HG03175 (cell line): ENCODE data around the gene NOLC1.
"Not testable (repeated sequence)": the region's sequence is repeated elsewhere in the genome, so short reads cannot be mapped to it uniquely, and the experiment has no call there.

ENCODE experiments used
- ATAC-seq: cut with Tn5 transposase; IDR thresholded peaks from one replicate; pipeline ENCODE4 v1.9.1; 2021; ENCODE audit warnings: mild to moderate bottlenecking, moderate library complexity; ENCODE audit not compliant: unreplicated experiment

The NOLC1 gene

GRCh38 chr10:102153093-102153620 lies 968 bp downstream of the NOLC1 start:
- no peak for ATAC-seq

DNA sequence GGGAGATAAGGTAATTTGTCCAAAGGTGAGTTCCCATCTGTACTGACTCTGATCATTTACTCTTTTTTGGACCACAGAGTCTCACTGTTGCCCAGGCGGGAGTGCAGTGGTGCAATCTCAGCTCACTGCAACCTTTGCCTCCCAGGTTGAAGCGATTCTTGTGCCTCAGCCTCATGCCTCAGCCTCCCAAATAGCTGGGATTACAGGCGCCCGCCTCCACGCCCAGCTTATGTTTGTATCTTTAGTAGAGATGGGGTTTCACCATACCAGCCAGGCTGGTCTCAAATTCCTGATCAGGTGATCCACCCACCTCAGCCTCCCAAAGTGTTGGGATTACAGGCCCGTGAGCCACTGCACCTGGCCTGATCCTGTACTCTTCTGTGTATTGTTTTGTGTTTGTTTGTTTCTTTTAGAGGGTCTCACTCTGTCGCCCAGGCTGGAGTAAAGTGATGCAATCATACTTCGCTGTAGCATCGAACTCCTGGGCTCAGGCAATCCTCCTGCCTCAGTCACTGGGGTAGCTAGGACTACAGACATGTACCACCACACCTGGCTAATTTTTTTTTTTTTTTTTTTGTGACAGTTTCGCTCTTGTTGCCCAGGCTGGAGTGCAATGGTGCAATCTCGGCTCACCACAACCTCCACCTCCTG lies 2.4 kb downstream of the NOLC1 start:
- ATAC-seq, result no peak

GRCh38 chr10:102157224-102157623 lies 5.0 kb downstream of the NOLC1 start:
- ATAC-seq, result no peak

GRCh38 chr10:102159051-102159597 lies 6.9 kb downstream of the NOLC1 start:
- no peak for ATAC-seq

DNA sequence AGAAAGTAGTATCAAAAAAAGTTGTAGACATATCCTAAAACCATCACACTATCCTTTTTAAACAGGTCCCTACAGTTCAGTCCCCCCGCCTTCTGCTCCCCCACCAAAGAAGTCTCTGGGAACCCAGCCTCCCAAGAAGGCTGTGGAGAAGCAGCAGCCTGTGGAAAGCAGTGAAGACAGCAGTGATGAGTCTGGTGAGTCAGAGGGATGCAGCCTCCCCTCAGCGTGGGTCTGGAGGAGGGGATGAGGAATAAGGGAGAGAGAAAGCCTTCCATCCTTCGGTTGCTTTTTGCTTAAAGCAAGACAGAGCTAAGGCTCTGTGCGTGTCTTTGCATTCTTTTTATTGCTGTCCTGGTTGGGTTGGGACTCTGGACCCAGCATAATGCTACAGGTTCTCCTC lies 7.6 kb downstream of the NOLC1 start:
- ATAC-seq, result no peak

DNA sequence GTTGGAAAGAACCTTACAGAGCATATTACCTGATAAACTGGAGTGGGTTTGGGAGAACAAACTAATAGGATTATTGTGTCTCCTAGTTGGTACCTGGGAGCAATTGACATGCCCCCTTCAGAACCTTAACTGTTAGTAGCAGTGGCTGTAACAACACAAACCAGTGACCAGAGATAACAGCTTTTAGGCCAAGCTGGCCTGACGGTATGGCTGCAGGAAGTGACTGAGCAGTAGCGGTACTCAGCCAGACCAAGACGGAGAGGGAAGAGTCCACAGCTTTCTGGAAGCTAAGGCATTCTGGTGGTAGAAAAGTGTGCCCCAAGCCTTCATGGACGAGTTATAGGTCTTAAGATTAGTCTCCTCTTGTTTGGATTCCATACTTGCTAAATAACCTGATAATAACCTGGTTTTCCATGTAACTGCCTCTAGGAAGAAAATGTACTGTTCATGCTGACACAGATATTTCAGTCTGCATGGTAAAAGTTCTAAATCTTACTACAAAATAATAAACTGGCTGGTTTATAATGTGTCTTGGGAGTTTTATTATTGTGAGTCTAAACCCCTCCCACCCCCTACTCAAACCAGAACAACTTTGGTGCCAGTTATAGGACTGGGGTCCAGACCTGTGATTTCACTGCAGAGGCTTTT lies 11.3 kb downstream of the NOLC1 start:
- ATAC-seq, result no peak

GRCh38 chr10:102167861-102168260 lies 15.7 kb downstream of the NOLC1 start:
- no peak for ATAC-seq

- no peak for ATAC-seq
Observed at GRCh38 chr10:102170602-102171001, 18.4 kb downstream of the NOLC1 start.

- no peak for ATAC-seq
Observed at GRCh38 chr10:102172288-102172687, 20.1 kb downstream of the NOLC1 start.

DNA sequence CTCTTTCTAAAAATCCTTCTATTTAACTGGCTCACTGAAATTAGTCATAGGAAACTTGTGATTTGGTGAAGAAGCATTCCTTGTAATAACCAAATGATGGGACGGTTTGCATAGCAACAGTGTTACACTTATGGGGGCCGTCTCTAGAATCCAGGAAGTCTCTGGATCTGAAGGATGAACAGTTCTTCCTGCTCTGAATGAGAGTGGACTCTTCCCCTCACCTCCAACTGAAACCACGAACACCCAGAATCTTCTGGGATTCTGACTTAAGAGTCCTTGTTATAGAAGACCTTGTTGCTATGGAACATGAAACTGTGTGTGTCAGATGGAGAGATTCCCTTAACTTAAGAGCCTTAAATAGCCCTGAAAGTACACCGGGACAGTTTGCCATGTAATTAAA lies 23.2 kb downstream of the NOLC1 start:
- no peak for ATAC-seq

GRCh38 chr10:102184606-102185005 lies 32.4 kb downstream of the NOLC1 start:
- no peak for ATAC-seq

- no peak for ATAC-seq
Observed at GRCh38 chr10:102185272-102185671, 33.1 kb downstream of the NOLC1 start.

- no peak for ATAC-seq
Observed at GRCh38 chr10:102185811-102186527, 33.8 kb downstream of the NOLC1 start.

DNA sequence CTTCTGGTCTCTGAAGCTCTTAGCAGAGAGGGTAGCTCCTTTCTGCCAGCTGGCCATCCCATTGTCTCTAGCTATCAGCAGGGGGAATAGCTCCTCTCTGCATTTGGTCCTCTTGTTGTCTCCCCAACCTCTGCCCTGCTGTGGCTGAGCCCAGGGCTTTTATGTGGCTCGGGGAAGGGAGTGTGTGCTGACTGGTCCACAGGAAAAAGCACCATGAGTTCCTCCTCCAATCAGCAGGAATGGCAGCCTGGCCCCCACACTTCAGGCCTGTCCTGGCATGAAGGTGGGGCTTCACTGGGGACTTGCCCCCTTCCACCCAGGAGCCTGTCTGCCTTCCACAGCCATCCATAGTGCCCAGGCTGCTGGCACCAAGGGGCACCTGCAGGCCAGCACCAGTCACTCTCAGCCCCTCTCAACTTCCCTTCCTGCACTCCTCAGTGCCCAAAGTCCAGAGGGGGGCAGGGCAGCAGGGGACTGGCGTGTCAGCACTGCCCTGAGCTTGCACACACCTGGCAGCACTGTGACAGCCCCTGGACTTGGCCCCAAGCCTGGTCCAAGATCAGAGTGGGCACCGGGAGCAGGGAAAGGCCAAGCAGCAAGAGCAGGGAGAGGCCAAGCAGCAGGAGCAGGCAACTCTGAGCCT lies 36.2 kb downstream of the NOLC1 start:
- no peak for ATAC-seq

DNA sequence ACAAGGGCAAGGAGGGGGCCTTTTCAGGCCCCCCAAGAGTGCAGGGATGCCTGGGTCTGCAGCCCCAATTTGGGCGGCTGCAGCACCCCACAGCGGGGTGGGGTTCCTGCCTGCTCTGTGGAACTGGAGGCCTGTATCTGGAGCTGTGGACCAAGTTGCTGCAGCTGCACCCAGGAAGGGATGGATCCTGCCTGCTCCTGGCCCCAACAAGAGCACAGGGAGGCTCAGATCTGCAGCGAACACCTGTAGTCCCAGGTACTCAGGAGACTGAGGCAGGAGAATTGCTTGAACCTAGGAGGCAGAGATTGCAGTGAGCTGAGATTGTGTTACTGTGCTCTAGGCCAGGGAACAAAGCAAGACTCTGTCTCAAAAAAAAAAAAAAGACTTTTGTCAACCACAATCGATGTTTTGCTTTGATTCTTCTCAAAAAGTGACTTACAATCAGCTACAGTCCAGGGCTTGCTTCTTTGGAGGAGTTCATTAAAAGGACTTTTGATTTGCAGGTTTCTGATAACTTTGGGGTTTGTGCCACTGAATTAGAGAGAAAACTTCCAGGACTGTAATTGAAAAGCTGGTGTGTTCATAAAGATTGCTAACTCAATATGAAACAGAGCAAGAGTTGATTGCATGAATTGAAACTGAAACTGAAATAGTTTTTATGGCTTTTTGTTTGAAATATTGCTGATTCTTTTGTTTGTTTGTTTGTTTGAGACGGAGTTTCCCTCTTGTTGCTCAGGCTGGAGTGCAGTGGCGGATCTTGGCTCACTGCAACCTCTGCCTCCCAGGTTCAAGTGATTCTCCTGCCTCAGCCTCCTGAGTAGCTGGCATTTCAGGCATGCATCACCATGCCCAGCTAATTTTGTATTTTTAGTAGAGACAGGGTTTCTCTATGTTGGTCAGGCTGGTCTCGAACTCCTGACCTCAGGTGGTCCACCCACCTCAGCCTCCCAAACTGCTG lies 37.0 kb downstream of the NOLC1 start:
- ATAC-seq, result not testable (repeated sequence)

DNA sequence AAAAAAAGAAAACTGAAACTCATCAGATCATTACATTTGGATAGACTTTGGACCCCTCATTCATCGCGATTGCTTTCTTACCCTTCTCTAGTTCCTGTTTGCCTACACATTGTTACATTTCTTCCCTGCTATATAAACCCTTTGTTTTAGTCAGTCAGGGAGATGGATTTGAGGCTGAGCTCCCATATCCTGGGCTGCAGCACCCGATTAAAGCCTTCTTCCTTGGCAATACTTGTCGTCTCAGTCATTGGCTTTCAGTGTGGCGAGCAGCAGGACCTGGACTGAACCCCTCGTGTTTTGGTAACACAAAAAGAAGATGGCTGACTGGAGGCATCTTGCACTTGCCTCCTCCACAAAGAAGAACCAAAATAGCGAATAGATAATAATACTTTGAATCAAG lies 39.8 kb downstream of the NOLC1 start:
- no peak for ATAC-seq

GRCh38 chr10:102195296-102195870 lies 43.2 kb downstream of the NOLC1 start:
- no peak for ATAC-seq

DNA sequence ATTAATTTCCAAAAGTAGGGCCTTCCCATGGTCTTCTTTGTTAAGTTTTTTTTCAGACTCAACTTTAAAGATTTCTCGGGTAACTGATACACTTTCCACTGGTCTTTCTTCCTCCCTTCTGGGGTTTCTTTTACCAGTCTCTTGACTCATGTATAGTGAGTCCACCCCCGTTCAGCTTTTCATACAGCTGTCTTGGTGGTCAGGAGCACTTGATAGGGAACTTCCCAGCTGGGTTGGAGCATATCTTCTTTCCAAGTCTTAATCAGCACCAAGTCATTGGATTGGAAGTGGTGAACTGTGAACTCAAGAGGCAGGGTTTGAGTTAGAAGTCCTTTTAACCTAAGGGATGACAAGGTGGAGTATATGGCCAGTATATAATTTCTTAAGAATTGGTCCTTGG lies 44.7 kb downstream of the NOLC1 start:
- ATAC-seq, result no peak

DNA sequence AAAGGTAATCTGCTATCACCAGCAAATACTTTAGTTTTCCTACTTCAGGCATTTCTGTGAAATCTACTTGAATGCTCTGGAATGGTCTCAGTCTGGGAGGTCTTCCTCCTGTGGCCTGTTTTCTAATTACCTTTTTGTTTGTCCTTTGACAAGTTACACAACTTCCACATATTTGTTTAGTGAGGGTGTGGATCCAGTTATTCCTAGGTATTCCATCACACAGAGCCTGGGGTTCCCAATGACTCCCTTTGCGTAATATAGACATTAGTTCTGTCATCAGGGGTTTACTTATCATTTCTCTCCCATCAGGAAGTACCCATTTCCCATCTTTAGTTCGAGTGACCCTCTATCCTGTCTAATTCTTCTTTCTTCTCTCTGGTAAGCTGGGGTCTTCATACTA lies 45.8 kb downstream of the NOLC1 start:
- ATAC-seq, result no peak
